Activated CD4-positive, alpha-beta T cell treated with anti-CD3 and anti-CD28 coated beads, Interleukin-2, amount 10 ng/mL, durations not matched to agents 24 days and 14 days (primary cell): ENCODE measurements around the gene B4GALT7. TPM values are rescaled to one million over a fixed set of nuclear protein-coding genes. Genes with fewer than 3 reads are reported as not detected.
"Not testable (repeated sequence)": the region's sequence is repeated elsewhere in the genome, so short reads cannot be mapped to it uniquely, and the experiment has no call there.

ENCODE experiments used
- DNase-seq: peaks from one replicate; pipeline ENCODE4 v3.0.0; 2022
- H3K27ac Mint-ChIP-seq: one replicate; pipeline ENCODE4 v1.8.0; 2022; ENCODE audit warnings: mild to moderate bottlenecking, mixed read lengths
- H3K27me3 Mint-ChIP-seq: one replicate; pipeline ENCODE4 v1.8.0; 2022; ENCODE audit warnings: mixed read lengths
- H3K36me3 Mint-ChIP-seq: one replicate; pipeline ENCODE4 v1.8.0; 2022; ENCODE audit warnings: low read depth, mild to moderate bottlenecking, mixed read lengths
- H3K4me1 Mint-ChIP-seq: one replicate; pipeline ENCODE4 v1.8.0; 2021; ENCODE audit warnings: mixed read lengths
- H3K4me3 Mint-ChIP-seq: one replicate; pipeline ENCODE4 v1.8.0; 2022; ENCODE audit warnings: mild to moderate bottlenecking, moderate library complexity, mixed read lengths
- H3K9me3 Mint-ChIP-seq: one replicate; pipeline ENCODE4 v1.8.0; 2021; ENCODE audit warnings: mixed read lengths
- intact Hi-C: fragments of 100-400 bp; cut with micrococcal nuclease; formaldehyde crosslinking; loops from one replicate; pipeline ENCODE4 v1.15.1; 2023
- total RNA-seq: library from RNA; stranded (reverse); gene quantifications from 2 replicates; pipeline ENCODE4 v1.2.3, GENCODE V29; 2022

The B4GALT7 gene
- total RNA-seq, 1 donor from 2014 or later: 27.7 TPM

DNA sequence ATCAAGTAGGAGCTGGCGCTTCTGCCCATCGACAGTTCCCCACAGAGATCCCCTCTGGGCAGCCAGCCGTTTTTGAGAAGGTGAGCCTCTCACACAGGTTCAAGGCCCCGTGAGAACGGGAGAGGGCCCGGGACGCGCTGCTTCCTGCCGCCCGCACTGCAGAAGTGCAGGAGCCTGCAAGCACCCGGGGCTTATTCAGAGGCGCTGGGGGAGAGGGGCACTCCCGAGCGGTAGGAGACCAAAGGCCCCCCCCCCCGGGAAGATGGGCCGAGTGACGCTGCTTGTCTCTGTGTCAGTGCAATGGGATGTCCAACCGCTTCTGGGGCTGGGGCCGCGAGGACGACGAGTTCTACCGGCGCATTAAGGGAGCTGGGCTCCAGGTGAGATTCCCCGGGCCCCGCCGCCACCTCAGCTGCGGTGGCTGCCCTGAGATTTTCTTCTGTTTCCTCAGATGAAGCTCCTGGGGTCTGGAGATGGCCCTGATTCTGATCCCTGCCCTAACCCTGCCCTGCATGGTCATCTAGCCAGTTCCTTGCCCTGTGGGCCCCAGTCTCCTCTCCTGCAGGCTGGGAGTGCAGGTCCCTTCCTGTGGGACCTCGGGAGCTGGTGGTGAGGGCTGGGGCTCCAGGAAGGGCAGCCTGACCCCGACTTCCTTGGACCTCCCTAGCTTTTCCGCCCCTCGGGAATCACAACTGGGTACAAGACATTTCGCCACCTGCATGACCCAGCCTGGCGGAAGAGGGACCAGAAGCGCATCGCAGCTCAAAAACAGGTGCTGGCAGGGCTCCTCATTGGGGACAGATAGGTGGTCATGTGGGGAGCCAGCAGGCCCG is 8.5 kb downstream of the B4GALT7 start:
- Mint-ChIP-seq H3K4me1 (peaks cover 2% of the 10 kb centered on the region), H3K36me3 (peaks cover 10% of the 10 kb centered on the region), H3K27ac (no peak overlapping the region), H3K27me3 (no peaks in the 10 kb centered on the region), H3K9me3 (no peaks in the 10 kb centered on the region), H3K4me3 (no peak overlapping the region)
- intact Hi-C loops: no loop called here
- peak; percentile 51 for DNase-seq

DNA sequence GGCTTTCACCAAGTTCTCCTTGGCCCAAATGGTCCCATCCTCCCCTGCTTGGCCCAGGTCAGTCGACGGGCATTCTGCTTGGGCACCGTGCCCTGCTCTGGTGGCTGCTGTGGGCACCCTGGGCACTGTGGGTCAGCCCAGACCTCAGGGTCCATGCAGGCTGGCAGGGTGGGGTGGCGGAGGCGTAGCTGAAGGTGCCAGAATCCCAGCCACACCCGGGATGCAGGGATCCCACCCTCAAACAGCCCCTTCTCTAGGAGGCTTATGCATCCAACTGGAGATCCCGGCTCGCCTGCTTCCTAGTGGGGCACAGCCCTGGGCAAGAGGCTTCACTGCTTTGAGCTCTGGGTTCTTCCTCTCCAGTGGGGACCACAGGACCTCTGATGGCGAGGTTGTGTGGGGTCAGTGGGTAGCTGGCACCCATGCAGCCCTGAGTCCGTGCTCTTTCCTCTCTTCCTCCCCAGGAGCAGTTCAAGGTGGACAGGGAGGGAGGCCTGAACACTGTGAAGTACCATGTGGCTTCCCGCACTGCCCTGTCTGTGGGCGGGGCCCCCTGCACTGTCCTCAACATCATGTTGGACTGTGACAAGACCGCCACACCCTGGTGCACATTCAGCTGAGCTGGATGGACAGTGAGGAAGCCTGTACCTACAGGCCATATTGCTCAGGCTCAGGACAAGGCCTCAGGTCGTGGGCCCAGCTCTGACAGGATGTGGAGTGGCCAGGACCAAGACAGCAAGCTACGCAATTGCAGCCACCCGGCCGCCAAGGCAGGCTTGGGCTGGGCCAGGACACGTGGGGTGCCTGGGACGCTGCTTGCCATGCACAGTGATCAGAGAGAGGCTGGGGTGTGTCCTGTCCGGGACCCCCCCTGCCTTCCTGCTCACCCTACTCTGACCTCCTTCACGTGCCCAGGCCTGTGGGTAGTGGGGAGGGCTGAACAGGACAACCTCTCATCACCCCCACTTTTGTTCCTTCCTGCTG is 9.4 kb downstream of the B4GALT7 start:
- Mint-ChIP-seq H3K27me3 (no peaks in the 10 kb centered on the region), H3K4me1 (peaks cover 2% of the 10 kb centered on the region), H3K4me3 (no peak overlapping the region), H3K36me3 (peaks cover 10% of the 10 kb centered on the region), H3K27ac (no peak overlapping the region), H3K9me3 (no peaks in the 10 kb centered on the region)
- DNase-seq: no peak
- intact Hi-C loops: no loop called here

DNA sequence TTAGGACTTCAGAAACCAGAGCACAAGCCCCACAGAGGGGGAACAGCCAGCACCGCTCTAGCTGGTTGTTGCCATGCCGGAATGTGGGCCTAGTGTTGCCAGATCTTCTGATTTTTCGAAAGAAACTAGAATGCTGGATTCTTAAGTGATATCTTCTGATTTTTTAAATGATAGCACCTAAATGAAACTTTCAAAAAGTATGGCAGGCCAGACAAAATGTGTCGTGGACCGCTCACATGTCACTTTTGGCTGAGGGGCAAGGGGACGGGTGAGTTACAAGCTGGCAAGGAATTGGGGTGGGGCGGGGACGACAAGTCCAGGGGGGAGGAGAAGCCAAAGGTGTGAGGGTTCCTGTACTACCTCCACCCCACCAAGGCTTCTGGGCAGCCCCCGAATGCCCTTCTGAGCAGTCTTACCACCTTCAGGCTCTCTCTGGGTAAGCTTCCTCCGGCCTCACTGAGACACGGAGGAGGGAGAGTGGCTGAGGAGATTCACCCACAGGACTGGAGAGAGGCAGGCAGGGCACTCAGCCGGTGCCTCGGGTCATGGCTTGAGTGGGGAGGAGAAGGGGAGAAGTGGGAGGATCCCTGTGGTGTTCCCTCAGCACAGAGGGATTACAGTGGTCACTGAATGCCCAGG is 10.3 kb downstream of the B4GALT7 start:
- Mint-ChIP-seq H3K27me3 (no peaks in the 10 kb centered on the region), H3K36me3 (peaks cover 10% of the 10 kb centered on the region), H3K9me3 (no peaks in the 10 kb centered on the region), H3K4me3 (no peak overlapping the region), H3K27ac (no peak overlapping the region), H3K4me1 (peaks cover 2% of the 10 kb centered on the region)
- intact Hi-C loops: no loop called here
- DNase-seq: no peak

DNA sequence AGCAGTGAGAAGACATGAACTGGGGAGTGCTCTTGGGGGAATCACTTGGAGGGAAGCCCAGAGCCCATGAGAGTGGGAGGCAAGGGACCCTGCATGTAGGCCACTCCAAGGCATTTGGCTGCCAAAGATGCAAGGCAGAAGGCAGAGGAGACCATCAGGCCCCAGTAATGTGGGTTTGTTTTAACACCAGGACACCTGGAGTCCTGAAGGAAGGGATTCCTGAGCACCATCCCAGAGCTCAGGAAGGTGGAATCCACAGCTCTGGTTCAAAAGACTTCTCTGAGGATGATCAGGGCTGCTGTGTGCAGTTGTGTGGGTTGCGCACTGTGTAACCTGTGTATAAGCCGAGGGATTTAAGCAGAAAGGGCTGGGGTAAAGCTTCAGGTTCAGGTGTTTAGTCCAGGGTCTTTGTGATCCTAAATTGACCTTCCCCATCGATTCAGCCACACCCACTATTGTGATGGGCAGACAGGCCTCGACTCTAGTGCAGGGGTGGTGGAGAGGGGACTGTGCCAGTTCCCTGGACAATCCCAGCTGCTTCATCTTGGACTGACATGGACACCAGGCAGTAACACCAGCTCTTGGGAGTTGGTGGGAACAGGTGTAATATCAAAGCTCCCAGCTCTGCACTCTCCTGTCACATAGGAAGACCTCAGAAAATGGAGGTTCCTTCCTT is 11.0 kb downstream of the B4GALT7 start:
- Mint-ChIP-seq H3K9me3 (no peaks in the 10 kb centered on the region), H3K36me3 (peaks cover 5% of the 10 kb centered on the region), H3K27ac (no peak overlapping the region), H3K27me3 (no peaks in the 10 kb centered on the region), H3K4me1 (no peaks in the 10 kb centered on the region), H3K4me3 (no peak overlapping the region)
- intact Hi-C loops: no loop called here
- no peak for DNase-seq

DNA sequence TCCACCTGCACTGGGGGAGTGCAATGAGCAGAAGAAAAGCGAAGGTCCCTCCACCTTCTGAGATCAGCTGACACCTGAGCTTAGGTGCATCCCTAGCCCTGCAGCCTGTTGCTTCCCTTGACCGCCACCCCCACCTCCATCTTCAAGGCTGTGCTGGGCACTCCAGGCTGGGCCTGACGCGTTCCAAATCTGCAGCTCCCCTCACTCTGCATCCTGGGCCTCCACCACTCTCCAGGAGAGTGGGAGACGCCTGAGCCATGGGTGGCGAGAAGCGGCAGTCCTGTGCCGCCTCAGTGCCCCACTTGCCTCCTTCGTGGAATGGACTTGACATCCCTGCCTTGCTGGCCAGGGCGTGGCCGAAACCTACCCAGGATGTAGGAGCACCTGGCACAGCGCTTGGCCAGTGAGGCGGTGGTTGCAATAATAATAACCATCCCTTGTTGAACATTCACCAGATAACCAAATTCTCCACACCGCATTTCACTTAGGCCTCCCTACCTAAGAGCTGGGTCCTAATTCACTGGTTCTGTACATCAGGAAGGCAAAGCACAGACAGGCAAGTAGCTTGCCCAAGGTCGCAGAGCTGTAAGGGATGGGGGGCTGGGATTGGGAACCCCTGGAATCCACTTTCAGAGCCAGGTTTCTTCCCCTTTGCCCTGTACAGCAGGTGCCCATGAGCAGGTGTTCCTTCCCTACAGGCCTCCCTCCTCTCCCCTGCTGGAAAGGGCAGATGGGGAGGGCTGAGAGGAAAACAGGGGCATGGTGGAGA is 11.7 kb downstream of the B4GALT7 start:
- peak; percentile 52 for DNase-seq
- Mint-ChIP-seq H3K9me3 (no peaks in the 10 kb centered on the region), H3K27me3 (no peaks in the 10 kb centered on the region), H3K27ac (no peak overlapping the region), H3K36me3 (peaks cover 11% of the 10 kb centered on the region), H3K4me3 (no peak overlapping the region), H3K4me1 (no peaks in the 10 kb centered on the region)
- intact Hi-C loops: no loop called here

DNA sequence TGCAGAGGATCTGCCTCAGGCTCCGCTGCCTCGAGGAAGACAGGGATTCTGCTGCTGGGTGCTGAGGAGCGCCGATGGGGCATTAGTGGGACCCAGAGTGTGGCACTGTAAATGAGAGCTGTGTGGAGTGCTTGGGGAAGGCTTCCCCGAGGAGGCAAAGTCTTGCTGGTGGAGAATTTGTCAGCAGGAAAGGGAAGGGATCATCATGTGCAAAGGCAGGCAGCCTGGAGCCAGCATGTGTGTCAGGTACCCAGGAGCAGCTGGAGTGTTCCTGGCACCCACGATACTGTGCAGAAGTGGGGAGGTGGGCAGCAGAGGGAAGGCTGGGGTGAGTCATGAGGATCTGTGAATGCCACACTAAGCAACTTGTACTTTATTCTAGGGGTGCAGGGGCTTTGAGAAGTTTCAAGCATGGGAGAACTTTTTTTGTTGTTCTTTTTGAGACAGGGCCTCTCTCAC is 12.3 kb downstream of the B4GALT7 start:
- no peaks in the 10 kb centered on the region for H3K4me1 Mint-ChIP-seq
- no peak overlapping the region for H3K4me3 Mint-ChIP-seq
- intact Hi-C loops: no loop called here
- DNase-seq: no peak
- H3K27me3 Mint-ChIP-seq: no peaks in the 10 kb centered on the region
- H3K36me3 Mint-ChIP-seq: peaks cover 11% of the 10 kb centered on the region
- H3K9me3 Mint-ChIP-seq: no peaks in the 10 kb centered on the region
- no peak overlapping the region for H3K27ac Mint-ChIP-seq

DNA sequence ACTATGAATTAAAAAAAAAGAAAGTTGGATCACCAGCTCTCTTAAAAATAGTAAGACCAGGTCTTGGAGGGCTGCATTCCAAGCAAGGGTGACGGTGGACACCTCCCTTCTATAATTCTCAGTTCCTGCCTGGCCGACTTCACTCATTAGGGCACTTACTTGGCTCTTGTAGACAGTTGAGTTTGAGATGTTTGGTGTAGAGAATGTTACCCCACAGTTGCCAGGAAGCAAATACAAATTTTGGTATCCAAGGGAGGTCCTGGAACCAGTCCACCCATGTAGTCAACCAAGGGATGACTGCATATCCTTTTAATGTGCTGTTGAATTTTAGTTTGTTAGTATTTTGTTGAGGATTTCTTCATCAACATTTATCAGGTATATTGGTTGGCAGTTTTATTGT is 20.6 kb downstream of the B4GALT7 start:
- Mint-ChIP-seq H3K27me3 (no peaks in the 10 kb centered on the region), H3K4me3 (no peak overlapping the region), H3K27ac (no peak overlapping the region), H3K4me1 (peaks cover 2% of the 10 kb centered on the region), H3K9me3 (peaks cover 3% of the 10 kb centered on the region), H3K36me3 (peaks cover 62% of the 10 kb centered on the region)
- intact Hi-C loops: no loop called here
- no peak for DNase-seq

DNA sequence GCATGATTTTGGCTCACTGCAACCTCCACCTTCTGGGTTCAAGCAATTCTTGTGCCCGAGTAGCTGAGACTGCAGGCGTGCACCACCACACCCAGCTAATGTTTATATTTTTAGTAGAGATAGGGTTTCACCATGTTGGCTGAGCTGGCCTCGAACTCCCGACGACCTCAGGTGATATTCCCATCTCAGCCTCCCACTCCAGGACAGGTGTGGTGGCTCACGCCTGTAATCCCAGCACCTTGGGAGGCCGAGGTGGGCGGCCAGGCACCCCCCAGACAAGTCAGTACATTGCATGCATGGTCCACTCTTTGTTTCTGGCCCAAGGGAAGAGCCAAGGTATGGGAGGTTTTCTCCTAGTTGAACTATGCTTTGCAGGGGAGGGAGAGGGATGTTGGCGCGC is 24.2 kb downstream of the B4GALT7 start:
- H3K36me3 Mint-ChIP-seq: peaks cover 48% of the 10 kb centered on the region
- H3K27me3 Mint-ChIP-seq, DNase-seq, H3K27ac Mint-ChIP-seq, H3K4me3 Mint-ChIP-seq, intact Hi-C loops, H3K9me3 Mint-ChIP-seq, H3K4me1 Mint-ChIP-seq: not testable (repeated sequence)

DNA sequence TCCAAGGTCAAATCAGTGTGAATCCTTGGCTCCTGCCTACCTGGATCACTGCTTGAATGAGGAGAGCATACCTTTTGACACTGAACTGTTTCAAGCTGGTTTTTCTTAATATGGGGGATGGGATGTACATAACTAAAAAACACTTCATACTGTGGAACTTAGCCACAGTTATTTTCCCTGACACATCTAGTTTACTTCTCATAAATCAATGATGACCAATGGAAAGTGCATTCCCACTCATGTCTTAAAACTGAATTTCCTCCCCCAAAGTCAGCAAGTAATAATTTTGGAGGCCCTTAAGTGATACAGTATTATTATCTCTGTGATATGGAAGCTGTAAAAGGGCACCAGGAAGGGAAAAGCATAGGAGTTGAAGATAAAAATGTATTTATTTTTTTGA is 30.3 kb downstream of the B4GALT7 start:
- peaks cover 18% of the 10 kb centered on the region for H3K36me3 Mint-ChIP-seq
- H3K27ac Mint-ChIP-seq, DNase-seq, H3K9me3 Mint-ChIP-seq, H3K4me3 Mint-ChIP-seq, H3K27me3 Mint-ChIP-seq, intact Hi-C loops, H3K4me1 Mint-ChIP-seq: not testable (repeated sequence)

DNA sequence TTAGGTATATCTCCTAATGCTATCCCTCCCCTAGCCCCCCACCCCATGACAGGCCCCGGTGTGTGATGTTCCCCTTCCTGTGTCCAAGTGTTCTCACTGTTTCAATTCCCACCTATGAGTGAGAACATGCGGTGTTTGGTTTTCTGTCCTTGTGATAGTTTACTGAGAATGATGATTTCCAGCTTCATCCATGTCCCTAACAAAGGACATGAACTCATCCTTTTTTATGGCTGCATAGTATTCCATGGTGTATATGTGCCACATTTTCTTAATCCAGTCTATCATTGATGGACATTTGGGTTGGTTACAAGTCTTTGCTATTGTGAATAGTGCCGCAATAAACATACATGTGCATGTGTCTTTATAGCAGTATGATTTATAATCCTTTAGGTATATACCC is 35.0 kb downstream of the B4GALT7 start:
- H3K27ac Mint-ChIP-seq, H3K27me3 Mint-ChIP-seq, H3K9me3 Mint-ChIP-seq, H3K4me3 Mint-ChIP-seq, intact Hi-C loops, H3K4me1 Mint-ChIP-seq, DNase-seq: not testable (repeated sequence)
- H3K36me3 Mint-ChIP-seq: peaks cover 19% of the 10 kb centered on the region

DNA sequence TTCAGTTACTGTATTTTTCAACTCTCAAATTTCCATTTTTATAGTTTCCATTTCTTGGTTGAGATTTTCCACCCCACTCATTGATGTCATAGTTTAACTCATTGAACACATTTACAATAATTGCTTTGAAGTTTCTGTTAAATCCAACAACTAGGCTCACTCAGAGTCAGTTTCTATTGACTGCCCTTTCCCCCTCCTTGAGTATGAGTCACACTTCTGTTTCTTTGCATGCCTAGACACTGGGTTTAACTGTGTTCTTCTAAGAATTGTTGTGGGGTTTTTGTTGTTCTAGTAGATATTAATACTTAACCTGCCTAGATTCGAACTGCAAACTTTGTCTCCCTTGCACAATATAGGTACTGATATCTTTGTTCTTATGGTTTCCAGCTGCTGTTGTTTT is 45.5 kb downstream of the B4GALT7 start:
- H3K4me1 Mint-ChIP-seq, H3K4me3 Mint-ChIP-seq, H3K9me3 Mint-ChIP-seq, DNase-seq, intact Hi-C loops, H3K27me3 Mint-ChIP-seq, H3K27ac Mint-ChIP-seq: not testable (repeated sequence)
- peaks cover 39% of the 10 kb centered on the region for H3K36me3 Mint-ChIP-seq

DNA sequence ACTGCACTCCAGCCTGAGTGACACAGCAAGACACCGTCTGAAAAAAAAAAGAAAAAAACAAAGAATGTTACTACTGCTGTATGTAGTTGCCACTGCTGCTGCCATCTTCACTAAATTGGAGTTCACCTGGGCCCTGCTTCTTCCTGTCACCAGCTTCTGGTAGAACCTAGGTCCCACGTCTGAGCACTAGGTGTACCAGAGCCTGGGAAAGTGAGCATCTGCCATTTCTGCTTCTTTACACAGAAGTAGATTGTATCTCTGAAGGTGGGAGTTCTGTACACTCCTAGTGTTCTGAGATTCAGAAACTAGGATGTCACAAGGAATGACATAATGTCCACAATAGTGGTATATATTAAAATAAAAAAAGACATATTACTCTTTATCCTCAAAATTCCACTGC is 51.3 kb downstream of the B4GALT7 start:
- H3K4me3 Mint-ChIP-seq, DNase-seq, H3K9me3 Mint-ChIP-seq, H3K27me3 Mint-ChIP-seq, H3K27ac Mint-ChIP-seq, intact Hi-C loops, H3K4me1 Mint-ChIP-seq: not testable (repeated sequence)
- H3K36me3 Mint-ChIP-seq: peaks cover 34% of the 10 kb centered on the region

DNA sequence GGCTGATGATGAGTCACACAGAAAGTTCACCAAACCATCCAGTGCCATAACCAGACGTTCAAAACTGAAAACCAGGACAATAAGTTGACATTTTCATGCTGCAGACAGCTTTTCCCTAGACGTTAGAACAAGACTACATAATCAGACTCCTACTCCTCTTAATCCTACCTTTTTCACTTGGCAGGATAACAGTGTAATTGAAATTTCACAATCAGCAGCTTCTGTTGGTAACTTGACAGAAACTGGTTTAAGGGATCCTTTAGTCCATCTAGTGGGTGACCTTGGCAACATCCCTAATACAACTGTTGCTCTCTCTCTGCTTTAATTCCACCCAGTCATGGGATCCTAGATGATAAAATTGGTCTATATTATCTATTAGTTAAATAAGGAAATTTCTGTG is 57.9 kb downstream of the B4GALT7 start:
- H3K9me3 Mint-ChIP-seq, H3K4me3 Mint-ChIP-seq, H3K27me3 Mint-ChIP-seq, H3K4me1 Mint-ChIP-seq, DNase-seq, intact Hi-C loops, H3K27ac Mint-ChIP-seq: not testable (repeated sequence)
- peaks cover 15% of the 10 kb centered on the region for H3K36me3 Mint-ChIP-seq
